HCT116 (cell line): ENCODE measurements around the gene CA12.

Source experiments
- CEBPB ChIP-seq: IDR thresholded peaks from 2 replicates; pipeline ENCODE4 v1.6.1; 2012; ENCODE audit warnings: low read depth
- CTCF ChIP-seq, 3 experiments: fragments of 200-600 bp in 1 of 3; sonication (generic) in 1 of 3; IDR thresholded peaks in 2 of 3; conservative IDR thresholded peaks in 1 of 3; 2 replicates each; pipeline ENCODE4 v1.5.1; 2012 to 2017; ENCODE audit warnings: low read depth in 2 of 3, low read length in 2 of 3, antibody characterized with exemption in 1 of 3, borderline replicate concordance in 1 of 3, control low read depth in 1 of 3, mild to moderate bottlenecking in 1 of 3, mixed read lengths in 1 of 3, mixed run types in 1 of 3, moderate library complexity in 1 of 3; ENCODE audit not compliant: insufficient read depth in 1 of 3
- POLR2A ChIP-seq: IDR thresholded peaks from 2 replicates; pipeline ENCODE4 v1.7.0; 2011; ENCODE audit warnings: borderline replicate concordance; ENCODE audit not compliant: insufficient read depth, insufficient read length; ENCODE audit errors: extremely low read depth
- POLR2AphosphoS5 ChIP-seq: IDR thresholded peaks from 2 replicates; pipeline ENCODE4 v1.6.1; 2011; ENCODE audit warnings: mild to moderate bottlenecking, low read depth, low read length, moderate library complexity
- RAD21 ChIP-seq: IDR thresholded peaks from 2 replicates; pipeline ENCODE4 v1.6.1; 2012; ENCODE audit warnings: low read depth, mild to moderate bottlenecking
- SIN3A ChIP-seq: IDR thresholded peaks from 2 replicates; pipeline ENCODE4 v1.6.1; 2012; ENCODE audit warnings: low read depth
- SP1 ChIP-seq: IDR thresholded peaks from 2 replicates; pipeline ENCODE4 v1.6.1; 2012; ENCODE audit warnings: low read depth
- YY1 ChIP-seq: IDR thresholded peaks from 2 replicates; pipeline ENCODE4 v1.6.1; 2011; ENCODE audit warnings: low read length, low read depth, moderate library complexity, mild to moderate bottlenecking; ENCODE audit not compliant: insufficient replicate concordance; ENCODE audit errors: extremely low read depth

GRCh38 chr15:63379492-63380150 lies 2.0 kb downstream of the CA12 start:
- no peak for TF ChIP-seq CEBPB
- no peak for TF ChIP-seq CTCF (IDR thresholded peaks at IDR 0.05 in 2 of 3, conservative IDR thresholded peaks at IDR 0.05 in 1 of 3; ENCODE audit: borderline replicate concordance in 1 of 3, insufficient read depth in 1 of 3, low read depth in 2 of 3, low read length in 2 of 3)
- no peak for TF ChIP-seq POLR2AphosphoS5
- no peak for TF ChIP-seq RAD21
- TF ChIP-seq POLR2A: no peak
- TF ChIP-seq SIN3A: no peak
- no peak for TF ChIP-seq YY1
- TF ChIP-seq SP1: no peak
